GM20431 (cell line): ENCODE data around the gene TRAK1.

Experiments
- in situ Hi-C: fragments of 300-500 bp; cut with MseI, MboI; formaldehyde crosslinking; loops from one replicate; pipeline ENCODE4 v1.15.0; 2020; ENCODE audit warnings: low sequenced_read_pairs; ENCODE audit not compliant: unreplicated experiment

The TRAK1 gene

DNA sequence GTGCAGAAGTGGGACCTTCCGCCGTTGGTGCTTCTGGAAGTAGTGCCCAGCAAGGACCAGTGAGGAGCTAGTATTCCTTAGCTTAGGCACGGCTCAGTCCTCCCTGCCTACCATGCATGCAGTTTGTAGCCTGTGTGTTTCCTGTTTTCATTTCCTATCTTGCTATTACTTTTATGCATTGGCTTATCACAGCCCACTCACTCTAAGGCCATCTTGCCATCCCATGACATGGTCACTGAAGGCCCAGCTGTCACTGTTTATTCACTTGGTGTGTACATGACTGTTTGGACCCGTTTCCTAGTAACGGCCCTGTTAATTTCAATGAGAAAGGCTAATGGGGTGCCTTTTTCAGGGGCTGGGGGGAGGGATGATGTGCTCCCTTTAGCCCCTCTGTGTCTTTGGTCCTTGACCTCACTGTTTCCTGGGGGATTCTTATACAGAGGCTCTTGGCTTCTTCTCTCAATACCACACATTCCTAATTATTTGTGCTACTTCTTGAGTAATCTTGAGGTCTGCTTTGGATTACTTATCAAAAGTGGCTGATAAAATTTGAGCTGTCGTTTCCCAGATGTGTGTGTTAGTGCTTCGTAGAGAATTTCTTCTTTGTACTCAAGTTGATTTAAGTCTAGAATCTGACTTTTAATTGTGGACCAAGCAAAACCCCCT lies 24.5 kb upstream of the TRAK1 start:
- in situ Hi-C loops, result no loop called here

- in situ Hi-C loops, result no loop called here
Observed at GRCh38 chr3:42067326-42067725, 23.8 kb upstream of the TRAK1 start.

DNA sequence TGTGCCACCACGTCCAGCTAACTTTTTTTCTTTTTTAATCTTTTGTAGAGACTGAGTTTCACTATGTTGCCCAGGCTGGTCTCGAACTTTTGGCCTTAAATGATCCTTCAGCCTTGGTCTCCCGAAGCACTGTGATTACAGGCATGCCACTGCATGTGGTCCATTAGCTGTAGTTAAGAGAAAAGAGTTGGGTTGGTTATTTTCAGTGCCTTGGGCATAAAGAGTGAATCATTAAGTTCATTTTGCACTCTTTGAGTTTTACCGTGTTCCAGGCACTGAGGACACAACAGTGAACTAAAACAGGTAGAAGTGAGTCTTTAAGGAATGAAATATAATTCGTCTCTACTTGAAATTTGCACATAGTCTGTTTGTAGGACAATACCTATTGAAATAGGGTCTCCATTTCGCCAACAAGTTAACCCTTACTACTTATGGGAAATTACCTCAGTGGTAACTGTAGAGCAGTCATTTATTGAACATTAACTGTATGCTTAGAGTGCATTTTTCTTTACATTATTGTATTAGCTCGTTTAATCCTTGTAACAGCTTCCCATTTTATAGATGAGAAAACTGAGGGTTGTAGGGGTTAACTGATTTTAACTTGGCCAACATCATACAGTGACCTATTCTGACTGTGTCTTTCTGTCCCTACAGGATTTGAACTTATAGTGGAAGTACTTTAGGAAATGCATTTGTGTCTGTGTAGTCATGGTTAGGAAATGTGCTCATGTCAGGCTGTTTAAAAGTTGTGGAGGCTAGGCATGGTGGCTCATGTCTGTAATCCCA lies 22.7 kb upstream of the TRAK1 start:
- in situ Hi-C loops, result no loop called here

DNA sequence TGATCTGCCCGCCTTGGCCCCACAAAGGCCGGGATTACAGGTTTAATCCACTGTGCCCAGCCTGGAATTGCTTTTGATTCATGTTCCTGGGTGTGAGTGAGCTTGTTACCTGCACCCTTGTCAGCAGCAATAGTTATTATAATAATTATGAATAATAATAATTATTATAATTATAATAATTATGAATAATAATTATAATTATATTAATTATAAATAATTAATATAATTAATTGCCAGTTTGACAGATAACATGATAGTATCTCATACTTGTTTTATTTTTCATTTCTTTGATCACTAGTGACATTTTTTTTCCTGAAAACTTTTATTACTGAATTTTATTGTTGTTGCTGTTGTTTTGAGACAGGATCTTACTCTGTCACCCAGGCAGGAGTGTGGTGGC lies 21.1 kb upstream of the TRAK1 start:
- in situ Hi-C loops, result no loop called here

DNA sequence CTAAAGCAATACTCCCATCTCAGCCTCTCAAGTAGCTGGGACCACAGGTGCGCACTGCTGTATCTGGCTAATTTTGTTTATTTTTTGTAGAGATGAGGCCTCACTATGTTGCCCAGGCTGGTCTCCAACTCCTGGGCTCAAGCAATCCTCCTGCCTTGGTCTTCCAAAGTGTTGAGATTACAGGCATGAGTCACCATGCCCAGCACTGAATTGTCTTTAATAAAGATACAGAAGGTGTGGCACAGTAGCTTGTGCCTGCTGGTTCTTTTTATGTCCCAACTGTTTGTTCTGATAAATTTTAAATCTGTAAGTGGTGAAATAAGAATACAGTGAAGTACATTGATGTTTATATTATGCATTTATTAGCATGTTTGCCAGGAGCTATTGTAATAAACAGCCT lies 20.6 kb upstream of the TRAK1 start:
- in situ Hi-C loops, result no loop called here

- in situ Hi-C loops, result no loop called here
Observed at GRCh38 chr3:42071904-42072812, 19.0 kb upstream of the TRAK1 start.

GRCh38 chr3:42072831-42073301 lies 18.3 kb upstream of the TRAK1 start:
- in situ Hi-C loops, result no loop called here

DNA sequence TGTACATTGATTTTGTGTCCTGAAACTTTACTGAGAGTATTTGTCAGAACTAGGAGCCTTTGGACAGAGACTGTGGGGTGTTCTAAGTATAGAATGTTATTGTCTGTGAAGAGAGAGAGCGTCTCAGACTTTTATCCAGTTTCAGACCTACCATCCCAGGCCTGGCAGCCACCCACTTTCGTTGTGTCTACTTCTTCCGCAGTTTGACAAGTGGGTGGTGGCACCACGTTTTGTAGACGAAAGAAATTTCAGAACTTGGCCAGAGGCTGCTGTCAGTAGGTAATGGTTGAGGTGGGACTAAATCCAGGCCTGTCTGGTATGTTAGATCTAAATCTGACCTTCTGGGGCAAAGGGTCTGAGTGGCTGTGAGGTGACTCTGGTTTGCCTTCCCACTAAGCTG lies 13.4 kb upstream of the TRAK1 start:
- in situ Hi-C loops, result no loop called here

GRCh38 chr3:42078677-42079076 lies 12.5 kb upstream of the TRAK1 start:
- in situ Hi-C loops, result no loop called here

- in situ Hi-C loops, result no loop called here
Observed at GRCh38 chr3:42079701-42080452, 11.3 kb upstream of the TRAK1 start.

GRCh38 chr3:42080453-42080872 lies 10.7 kb upstream of the TRAK1 start:
- in situ Hi-C loops, result no loop called here

DNA sequence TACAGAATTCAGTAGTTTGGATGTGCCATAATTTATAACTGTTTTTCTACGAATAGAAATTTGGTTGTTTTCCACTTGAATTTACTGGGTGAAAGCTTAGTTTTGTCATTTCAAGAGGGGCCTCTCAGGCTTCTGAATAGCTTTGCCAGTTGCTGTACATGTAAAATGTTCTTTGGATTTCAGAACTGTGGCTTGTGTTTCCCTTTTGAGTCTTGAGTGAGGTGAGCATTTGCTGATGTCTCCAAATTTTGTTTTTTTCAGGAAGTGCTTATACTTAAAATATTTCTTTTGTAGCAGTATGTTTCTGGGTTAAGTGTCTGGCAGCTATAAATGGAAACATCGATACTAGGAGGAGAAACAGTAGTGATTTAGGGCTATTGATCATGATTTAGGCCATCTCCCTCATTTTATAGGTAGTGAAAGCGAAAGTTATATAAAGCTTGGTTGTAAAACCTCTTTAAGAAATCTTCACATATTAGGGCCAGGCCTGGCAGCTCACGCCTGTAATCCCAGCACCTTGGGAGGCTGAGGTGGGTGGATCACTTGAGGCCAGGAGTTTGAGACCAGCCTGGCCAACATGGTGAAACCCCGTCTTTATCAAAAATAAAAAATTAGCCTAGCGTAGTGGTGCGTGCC lies 9.2 kb upstream of the TRAK1 start:
- in situ Hi-C loops, result no loop called here

- in situ Hi-C loops, result no loop called here
Observed at GRCh38 chr3:42084586-42084985, 6.6 kb upstream of the TRAK1 start.

DNA sequence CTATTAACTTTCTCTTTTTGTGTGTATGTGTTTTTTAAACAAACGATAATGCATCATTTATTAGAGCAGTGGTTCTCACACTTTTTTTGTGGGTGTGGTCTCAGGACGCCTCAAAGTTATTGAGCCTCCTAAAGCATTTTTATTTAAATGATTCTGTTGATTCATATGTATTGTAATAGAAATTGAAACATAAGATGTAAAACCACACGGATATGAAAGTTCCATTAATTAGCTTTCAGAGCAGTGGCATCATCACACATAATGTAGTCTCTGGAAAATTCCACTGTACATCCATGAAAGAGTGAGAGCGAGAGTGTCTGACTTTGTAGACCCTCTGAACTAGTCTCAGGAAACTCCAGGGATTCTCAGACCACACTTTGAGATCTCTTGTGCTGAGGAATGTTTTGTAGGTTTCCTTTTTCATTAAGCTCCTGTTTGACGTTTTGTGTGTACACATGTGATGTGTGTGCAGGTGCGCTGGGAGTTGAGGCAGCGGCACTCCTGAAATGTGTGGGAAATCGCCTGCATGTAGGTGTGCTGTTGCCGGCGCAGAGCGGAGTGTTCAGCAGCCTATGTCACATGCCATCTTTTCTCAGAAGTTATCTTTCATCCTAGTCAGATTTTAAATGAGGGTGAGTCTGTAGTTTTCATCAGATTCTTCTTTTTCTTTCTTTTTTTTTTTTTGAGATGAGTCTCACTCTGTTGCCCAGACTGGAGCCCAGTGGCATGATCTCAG lies 5.3 kb upstream of the TRAK1 start:
- in situ Hi-C loops, result no loop called here

DNA sequence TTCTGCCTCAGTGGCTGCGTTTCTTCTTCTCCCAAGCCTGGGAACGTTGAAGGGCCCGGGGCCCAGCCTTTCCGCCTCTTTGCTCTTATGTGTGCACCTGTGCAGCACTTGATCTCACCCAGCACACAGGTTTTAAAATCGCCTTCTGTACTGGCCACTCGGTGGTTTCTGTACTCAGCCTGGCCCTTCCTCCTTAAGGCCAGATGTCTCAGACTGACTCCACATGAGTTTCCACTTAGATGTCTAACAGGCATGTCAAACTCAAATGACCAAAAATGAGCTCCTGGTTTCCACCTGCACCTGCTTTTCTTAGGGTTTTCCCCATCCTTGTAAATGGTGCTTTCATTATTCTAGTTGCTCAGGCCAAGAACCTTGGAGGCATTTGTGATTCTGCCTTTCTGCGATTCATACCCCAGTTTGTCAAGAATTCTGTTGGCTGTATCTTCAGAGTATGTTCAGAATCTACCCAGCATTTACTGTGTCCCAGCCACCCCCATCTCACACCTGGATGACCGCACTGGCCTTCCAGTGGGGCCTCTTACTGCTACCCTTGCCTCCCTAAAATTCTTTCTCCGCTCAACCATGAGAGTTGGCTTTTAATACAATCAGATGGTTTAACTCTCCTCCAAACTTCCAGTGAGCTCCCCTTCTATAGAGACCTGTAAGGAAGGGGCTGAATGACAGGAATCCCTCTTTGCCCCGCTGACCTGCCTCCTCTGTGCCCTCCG lies 2.2 kb upstream of the TRAK1 start:
- in situ Hi-C loops, result no loop called here

DNA sequence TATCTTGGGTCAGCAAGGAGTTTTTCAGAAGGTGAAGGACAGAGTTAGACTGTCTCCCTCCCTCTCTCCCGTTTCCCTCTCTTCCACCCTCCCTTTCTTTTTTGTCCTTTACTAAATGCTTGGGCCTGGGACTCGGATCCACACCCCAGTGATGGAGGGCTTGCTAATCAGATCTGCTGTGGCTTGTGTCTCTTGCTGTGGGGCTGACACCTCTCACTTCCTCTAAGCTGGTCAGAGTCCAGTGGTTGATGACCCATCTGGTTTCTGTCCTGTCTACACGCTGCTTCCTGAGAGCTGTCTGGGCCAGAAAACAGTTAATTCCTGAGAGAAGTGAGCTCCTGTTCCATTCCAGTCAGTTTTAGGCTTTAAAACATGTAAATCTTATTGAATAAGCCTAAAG lies 849 bp downstream of the TRAK1 start:
- in situ Hi-C loops, result loop anchor here (10.0 kb wide), 1 partner anchor 187 kb away; no protein-coding TSS in a partner anchor

DNA sequence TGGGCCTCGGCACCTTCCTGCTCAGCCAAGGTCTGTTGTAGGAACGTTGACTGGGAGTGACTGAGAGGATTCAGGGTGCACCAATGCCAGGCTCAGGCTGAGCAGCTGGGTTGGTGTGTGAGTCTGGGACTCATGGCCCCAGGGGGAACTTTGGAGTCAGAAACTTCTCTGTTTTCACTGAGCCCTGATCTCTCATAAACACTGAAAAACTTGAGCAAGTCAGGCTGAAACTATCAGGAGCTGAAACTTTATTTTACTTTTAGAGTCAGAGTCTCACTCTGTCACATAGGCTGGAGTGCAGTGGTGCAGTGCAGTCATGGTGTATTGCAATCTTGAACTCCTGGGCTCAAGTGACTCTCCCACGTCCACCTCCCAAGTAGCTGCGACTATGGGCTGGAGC lies 3.0 kb downstream of the TRAK1 start:
- in situ Hi-C loops, result loop anchor here (10.0 kb wide), 1 partner anchor 189 kb away; no protein-coding TSS in a partner anchor
